ENCODE results near the gene MVD.
A peak's percentile ranks its signal among the peaks of the same experiment; 100 is the strongest.
"Not testable (repeated sequence)": the region's sequence is repeated elsewhere in the genome, so short reads cannot be mapped to it uniquely, and the experiment has no call there.

Gene MVD

DNA sequence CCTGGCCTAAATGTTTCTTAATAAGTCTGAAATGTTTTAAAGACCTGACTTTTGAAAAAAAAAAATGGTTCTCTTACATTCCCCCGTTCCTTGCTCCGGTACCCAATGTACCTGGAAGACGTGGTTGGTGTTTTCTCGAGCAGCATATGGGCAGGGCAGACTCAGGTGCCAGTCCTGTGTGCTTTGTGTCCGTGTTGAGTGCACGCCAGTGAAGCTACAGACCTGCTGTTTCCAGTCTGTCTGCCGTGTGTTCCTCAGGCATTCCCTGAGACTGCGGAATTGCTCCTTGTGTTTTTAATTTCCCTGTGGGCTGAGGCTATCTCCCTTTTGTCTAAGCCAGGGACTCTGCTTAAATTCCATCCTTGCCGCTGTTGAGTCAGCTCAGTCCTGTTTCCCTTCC lies 36.2 kb downstream of the MVD start:
- no peak for DNase-seq (ENCODE audit: low read depth in 3 of 3, low spot score in 1 of 3)

DNA sequence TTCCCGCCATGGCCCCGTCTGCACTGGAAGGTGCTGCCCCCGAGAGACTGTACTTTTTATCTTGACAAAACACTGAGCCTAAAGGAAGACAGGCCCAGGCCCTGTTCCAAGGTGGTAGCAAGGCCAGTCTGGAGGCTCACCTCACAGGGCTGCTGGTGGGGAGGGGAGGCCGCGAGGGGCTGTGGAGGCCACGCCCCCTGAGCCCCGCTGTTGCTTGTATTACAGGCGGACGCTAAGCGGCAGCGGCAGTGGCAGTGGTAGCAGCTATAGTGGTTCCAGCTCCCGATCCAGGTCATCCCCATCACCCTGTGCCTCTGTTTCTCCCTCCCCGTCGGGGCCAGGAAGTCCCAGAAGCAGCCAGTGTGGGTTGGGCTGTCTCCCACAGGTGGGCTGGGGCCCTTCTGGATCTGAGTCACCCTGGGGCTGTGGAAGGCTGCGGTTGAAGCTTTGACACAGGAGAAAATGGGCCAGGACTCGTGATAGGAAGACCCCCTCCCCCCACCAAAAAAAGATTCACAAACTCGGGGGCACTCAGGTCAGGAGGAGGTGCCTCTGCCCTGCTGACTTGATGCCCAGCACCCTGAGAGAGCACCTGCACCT lies 37.8 kb downstream of the MVD start:
- no peak for DNase-seq (ENCODE audit: low read depth in 3 of 3, low spot score in 1 of 3)

DNA sequence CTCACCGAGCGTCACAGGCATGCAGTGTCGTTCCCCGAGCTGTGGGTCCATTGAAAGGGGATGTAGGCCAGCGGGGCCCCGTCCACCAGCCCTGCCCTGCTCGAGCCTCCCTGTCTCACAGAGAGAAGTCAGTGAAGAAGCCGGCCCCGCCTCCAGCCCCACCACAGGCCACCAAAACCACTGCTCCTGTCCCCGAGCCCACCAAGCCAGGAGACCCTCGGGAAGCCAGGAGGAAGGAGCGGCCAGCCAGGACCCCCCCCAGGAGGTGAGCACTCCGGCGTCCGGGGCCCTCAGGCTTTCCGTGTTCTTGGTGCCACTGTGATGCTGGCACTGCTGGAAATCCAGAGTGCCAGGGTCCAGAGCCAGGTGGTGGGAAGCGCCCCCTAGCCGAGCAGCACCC lies 38.4 kb downstream of the MVD start:
- no peak for DNase-seq (ENCODE audit: low read depth in 3 of 3, low spot score in 1 of 3)

DNA sequence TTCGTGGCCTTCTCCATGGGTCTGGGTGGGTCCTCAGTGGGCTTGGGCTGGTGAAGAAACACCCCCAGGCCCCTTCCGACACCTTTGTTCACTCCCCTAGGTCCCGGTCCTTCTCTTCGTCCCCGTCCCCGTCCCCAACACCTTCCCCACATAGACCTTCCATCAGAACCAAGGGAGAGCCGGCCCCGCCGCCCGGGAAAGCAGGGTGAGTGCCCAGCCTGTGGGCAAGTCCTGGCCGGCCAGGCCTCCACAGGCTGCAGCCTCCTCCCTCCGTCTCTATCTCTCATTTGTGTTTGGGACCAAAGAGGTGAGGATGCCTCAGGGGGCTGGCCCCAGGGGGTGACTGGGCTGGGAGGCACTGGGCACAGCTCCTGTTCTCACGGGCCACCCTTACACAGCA lies 39.0 kb downstream of the MVD start:
- DNase-seq (ENCODE audit: low read depth in 3 of 3, low spot score in 1 of 3) = no peak

DNA sequence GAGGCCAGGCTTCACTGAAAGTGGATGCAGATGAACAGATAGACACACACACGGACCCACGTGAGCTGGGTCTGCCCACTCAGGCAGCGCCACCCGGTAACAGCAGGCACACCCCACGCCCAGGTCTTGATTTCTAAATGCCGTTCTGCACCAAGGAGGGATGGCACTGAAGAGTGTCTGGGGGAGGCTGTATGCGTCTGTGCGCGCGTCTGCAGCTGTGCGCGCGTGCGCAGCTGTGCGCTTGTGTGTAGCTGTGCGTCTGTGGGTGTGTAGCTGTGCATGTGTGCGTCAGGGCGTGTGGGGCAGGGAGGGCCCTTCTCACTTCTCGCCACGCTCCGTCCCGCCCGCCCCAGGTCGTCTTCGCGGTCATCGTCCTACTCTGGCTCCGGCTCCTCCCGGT lies 40.0 kb downstream of the MVD start:
- DNase-seq (ENCODE audit: low read depth in 3 of 3, low spot score in 1 of 3) = no peak

DNA sequence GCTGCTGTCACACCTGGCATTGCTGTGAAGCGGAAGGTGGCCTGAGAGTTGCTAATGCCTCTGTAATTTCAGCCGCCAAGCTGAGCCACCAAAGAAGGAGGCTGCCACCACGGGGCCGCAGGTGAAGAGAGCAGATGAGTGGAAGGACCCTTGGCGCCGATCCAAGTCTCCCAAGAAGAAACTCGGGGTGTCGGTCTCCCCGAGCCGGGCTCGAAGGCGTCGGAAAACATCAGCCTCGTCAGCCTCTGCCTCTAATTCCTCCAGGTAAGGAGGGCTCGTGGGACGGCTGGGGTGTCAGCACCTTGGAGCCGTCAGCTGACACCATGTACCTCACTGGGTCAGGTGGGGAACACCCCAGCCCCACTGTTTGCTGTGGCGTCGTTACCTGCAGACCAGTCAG lies 40.8 kb downstream of the MVD start:
- DNase-seq (ENCODE audit: low read depth in 3 of 3, low spot score in 1 of 3) = no peak

DNA sequence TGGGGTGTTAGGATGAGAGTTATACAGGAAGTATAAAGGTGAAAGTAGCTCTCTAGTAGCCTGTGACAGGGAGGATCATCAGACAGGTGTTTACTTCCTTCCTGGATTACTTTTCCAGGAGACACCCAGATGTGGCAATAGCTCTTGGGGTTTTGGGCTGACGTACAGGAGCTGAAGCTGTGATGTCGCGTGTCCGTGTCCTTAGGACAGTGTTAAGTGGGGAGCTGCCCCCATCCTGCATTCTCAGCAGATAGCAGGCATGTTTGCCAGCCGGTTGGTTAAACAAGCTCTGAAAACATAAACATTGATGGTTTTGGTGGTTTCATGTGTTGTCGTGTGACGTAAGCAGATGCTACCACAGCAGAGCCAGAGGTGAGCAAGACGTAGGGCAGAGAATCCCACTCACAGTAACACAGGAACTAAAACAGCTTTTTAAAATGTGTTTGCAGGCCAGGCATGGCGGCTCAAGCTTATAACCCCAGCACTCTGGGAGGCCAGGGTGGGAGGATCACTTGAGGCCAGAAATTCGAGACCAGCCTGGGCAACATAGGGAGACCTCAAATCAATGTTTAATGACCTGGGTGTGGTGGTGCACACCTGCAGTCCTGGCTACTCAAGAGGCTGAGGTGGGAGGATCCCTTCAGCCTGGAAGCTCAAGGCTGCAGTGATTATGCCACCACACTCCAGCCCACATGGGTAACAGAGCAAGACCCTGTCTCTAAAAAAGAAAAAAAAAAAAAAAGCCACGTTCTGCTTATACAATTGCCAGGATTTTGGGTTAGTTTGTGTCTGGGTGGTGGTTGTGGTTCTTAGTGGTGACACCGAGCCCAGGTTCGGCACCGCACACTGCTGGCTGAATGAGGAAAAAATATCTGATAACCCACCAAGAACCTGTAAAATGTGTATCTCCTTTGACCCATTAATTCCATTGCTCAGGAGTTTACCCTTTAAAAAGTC lies 42.8 kb downstream of the MVD start:
- peak in 2 of 3 donors; percentile 22 to 39 for DNase-seq (ENCODE audit: low read depth in 3 of 3, low spot score in 1 of 3)

DNA sequence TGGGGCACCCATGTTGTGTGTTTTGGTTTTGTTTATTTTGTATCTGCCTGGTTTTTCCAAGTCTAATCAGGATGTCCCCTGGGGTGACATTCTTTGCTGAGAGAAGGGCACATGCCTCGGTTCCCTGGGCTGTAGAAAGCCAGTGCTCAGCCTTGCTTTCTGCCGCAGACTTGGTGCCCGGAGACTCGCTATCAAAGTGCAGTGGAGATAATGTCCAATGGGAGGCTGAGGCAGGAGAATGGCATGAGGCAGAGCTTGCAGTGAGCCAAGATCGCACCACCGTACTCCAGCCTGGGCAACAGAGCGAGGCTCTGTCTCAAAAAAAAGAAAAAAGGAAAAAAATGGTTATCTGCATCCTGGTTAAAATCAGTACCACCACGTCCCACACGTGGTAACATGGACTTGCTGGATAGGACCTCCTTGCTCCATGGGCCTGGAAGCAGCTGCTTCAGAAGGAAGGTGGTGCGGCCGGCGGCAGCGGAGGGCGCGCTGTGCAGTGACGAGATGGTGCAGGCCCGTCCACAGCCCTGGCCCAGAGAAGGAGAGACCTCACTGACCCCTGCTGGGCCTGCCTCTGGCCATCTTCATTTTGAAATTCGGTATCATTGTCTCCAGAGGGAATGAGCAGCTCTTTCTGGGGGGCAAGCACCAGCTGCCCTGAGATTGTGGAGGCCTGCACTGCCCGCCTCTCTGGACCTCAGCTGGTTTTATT lies 43.8 kb downstream of the MVD start:
- no peak for DNase-seq (ENCODE audit: low read depth in 3 of 3, low spot score in 1 of 3)

DNA sequence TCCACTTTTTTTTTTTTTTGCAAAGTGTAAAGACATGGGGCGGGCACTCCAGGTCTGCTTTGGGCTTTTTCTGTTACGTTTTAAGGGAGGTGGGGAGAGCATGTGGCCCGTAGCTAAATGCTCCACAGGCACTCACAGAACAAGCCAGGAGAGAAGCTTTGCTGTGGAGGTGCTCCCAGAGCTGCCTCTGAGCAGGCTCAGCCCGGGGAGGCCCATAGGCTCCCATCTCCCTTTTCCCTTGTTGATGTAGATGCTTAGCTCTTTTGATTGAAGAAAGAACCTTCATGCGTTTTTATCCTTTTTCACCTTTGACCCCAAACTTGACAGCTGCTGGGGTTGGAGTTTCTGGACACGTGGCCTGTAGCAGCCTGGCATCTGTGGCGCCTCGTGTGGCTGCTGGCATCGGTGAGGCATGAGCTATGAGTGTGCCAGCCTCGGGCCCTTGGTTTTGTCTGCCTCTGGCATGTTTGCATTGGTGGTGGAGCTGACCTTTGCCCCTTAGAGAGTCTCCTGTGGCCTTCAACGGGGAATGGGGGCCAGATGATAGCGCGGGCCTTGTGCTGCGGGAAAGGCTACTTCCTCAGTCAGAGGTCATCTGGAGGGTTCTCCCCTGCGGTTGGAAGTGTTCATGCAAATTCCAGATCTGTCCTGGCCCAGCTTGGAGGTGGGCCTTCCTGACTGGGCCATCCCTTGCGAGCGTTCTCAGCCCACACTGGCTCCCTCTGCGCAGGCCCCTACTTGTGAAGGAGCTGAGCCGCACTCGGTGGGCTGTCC lies 44.5 kb downstream of the MVD start:
- no peak for DNase-seq (ENCODE audit: low read depth in 3 of 3, low spot score in 1 of 3)

DNA sequence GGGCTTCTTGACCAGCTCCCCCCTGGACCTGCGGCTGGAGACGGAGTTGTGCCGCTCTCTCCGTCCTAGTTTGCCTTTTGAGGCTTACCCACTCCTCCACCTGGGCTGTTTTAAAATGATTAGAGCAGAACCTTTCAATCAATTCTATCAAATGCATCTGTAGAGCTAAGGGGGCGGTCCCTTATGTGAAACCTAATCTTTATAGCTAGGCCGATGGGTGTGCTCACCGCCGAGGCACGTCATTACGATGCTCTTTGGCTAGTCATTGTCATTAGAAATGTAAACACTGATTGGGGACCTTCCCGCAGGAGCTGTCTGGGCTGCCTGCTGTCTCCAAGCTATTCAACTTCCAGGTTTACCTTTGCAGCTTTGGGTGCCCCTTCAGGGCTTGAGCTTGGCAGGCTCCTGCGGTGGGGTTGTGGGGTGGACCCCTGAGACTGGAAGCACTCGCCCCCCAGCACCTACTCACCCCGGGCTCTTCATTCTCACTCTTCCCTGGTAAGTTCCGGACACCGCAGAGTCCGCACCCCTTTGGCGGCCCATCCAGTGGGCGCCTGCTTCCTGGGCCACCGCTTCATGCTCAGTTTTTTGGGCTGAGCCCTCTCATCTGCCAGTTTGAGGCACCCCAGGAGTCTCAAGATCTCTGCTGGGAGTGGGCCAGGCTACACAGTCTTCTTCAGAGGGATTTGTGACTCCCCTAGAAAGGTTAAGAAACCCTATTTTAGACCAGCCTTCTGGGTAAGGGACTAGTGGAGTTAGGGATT lies 45.4 kb downstream of the MVD start:
- no peak for DNase-seq (ENCODE audit: low read depth in 3 of 3, low spot score in 1 of 3)

DNA sequence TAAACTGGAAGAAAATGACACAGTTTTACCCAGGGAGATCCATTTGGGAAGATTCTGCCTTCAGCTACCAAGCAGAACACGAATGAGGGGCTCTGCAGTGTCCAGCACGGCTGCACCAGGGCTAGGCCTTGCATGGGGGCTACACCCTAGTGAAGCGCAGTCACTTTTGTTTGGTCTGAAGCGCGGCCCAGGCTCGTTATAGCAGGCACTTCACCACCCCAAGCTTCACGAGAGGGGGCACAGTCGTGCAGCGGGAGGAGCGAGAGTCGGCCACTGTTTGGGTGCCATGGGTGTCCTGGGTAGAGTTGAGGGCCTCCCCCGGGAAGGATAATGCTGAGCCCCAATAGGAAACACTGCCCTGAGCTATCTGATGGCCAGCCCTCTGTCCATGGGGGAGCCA lies 46.2 kb downstream of the MVD start:
- no peak for DNase-seq (ENCODE audit: low read depth in 3 of 3, low spot score in 1 of 3)

DNA sequence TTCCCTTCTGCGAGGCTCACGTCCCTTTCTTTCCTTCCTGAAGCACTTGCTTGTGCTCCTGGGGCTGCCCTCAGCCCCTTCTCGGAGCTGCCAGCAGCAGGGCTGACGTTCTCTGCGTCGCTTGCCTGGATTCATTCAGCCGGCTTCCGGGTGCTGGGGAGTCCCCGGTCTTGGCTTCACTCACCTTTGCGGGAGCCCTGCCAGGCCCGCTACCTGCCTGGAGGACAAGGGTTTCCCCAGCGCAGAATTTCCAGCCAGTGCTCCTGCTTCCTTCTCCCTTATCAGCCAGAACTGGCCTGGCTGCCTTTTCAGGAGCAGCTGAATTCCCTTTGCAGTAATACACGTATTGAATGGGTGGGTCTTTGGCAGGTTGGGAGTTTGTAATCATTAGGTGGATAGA lies 46.6 kb downstream of the MVD start:
- no peak for DNase-seq (ENCODE audit: low read depth in 3 of 3, low spot score in 1 of 3)

DNA sequence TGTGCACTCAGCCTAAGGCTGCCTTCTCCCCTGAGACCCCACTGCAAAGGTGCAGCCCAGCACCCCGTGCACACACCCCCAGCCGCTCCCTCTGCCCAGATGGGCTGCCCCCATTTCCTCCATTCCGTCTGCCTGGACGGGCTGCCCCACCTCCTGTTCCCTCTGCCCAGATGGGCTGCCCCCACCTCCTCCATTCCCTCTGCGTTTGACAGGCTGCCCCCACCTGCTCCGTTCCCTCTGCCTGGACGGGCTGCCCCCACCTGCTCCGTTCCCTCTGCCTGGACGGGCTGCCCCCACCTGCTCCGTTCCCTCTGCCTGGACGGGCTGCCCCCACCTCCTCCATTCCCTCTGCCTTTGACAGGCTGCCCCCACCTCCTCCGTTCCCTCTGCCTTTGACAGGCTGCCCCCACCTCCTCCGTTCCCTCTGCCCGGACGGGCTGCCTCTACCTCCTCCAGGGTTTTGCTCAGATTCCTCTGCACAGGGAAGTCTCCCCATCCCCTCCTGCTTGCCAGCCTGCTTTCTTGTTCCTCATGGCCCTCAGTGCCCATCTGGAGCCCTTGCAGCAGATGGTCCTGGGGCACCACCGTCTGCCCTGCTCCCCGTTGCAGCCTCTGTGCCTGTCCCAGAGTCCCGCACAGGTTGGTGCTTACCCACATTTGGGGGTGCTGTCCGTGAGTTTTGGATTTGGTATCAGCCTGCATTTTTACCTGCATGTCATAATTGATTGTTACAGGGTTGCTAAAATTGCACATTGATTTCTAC lies 47.9 kb downstream of the MVD start:
- no peak for DNase-seq (ENCODE audit: low read depth in 3 of 3, low spot score in 1 of 3)

DNA sequence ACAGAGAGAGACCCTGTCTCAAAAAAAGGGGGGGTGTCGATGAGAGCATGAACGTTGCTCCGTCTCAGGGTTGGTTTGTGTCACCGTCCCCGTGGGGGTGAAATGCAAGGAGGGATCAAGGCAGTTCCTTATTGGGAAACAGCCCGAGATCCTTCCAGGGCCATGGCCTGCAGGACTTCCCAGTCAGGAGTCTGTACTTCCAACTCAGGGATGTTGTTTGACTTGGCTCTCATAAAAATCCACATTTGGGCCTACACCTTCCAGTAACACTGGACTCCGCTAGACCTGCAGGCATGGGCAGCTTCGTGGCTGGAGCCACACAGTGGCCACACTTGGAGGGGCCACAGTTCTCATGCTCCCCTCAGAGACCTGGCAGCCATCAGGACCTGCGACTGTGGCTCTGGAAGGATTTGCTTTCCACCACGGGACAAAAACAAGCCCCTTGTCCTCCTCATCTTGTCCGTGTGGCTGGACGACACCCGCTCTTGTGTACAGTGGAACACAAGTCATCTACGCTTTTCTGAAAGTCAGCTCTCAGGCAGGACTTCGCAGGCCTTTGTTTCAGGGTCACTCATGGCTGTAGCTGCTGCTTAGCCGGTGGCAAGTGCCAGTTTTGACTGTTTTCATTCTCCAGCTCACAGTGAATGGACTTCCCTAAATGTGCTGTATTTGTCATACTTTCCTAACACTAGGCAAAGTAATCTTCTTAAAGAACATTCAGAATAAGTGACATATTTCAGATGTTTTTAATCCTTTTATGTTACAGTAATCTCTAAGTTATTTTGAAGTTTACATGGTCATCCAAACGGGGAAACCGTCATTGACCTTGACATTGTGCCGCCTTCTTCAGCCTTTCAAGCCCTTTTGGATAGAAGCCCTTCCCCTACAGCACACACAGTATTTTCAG lies 48.7 kb downstream of the MVD start:
- no peak for DNase-seq (ENCODE audit: low read depth in 3 of 3, low spot score in 1 of 3)

DNA sequence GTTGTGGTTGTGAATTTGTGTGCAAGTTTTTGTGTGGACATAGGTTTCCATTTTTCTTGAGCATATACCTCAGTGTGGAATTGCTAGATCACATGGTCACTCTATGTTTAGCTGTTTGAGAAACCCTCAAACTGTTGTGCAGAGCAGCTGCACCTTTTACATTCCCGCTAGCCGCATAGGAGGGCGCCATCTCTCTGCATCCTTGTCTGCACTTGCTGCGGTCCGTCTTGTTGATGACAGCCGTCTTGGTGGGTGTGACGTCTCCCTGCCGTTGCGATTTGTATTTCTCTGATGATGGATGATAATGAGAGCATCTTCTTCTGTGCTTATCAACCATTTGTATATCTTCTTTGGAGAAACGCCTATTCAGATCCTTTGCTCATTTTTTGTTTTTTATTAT lies 49.6 kb downstream of the MVD start:
- DNase-seq (ENCODE audit: low read depth in 3 of 3, low spot score in 1 of 3) = no peak

DNA sequence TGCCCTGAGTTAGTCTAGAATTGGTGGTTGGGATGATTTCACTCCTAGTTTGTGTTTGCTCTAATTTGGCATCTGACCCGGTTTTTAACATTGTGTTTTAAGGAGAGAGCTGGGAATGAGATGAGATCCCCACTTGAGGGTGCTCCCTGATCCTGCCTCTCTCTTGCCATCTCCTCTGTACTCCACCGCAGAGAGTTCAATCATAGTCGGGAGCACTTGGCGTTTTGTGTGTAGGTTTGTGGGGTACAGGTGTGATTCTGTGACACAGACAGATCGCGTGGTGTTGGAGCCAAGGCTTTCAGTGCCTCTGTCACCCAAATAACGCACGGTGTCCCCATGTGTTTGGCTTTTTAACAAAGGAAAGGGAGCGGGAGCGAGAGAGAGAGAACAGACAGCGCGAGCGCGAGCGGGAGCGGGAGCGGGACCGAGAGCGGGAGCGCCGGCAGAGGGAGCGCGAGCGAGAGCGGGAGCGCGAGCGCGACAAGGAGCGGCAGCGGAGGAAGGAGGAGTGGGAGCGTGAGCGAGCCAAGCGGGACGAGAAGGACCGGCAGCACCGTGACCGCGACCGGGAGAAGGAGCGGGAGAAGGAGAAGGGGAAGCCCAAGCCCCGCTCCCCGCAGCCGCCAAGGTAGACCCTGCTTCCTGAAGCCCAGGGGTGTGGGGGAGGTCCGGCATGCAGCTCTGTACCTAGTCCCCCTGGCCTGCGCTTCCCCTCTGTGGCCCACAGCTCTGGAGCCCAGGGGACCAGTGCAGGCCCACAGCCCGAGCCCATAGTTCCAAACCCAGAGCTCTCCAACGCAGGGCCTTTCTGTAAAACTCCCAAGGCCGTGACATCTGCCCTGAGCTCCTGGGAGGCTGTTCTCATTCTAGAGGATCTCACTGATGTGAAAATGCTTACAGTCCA lies 51.7 kb downstream of the MVD start:
- DNase-seq (ENCODE audit: low read depth in 3 of 3, low spot score in 1 of 3) = no peak

DNA sequence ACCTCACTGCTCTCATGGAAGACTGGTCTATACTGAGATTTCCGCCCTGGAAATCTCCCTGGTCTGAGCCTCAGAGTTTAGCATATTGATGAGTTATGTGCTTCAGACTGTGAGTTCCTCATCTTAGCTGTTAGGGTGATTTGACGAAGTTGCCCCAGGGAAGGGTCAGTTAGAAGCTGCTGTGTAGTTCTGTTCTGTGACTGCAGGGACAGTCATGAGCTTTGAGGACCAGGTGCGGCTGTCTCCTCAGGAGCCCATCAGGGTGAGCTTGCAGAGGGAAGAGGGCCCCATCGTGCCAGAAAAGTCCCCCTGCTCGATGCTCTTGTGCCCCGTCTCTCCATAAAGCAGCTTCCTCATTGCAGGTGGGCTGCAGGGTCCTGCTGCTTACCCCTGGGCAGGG lies 52.8 kb downstream of the MVD start:
- DNase-seq (ENCODE audit: low read depth in 3 of 3, low spot score in 1 of 3) = no peak

DNA sequence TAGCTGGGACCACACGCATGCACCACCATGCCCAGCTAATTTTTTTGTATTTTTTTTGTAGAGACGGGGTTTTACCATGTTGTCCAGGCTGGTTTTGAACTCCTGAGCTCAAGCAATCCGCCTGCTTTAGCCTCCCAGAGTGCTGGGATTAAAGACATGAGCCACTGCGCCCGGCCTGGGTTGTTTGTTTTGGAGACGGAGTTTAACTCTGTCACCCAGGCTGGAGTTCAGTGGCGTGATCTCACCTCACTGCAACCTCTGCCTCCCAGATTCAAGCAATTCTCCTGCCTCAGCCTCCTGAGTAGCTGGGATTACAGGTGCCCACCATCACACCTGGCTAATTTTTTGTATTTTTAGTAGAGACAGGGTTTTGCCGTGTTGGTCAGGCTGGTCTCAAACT lies 53.5 kb downstream of the MVD start:
- DNase-seq (ENCODE audit: low read depth in 3 of 3, low spot score in 1 of 3) = not testable (repeated sequence)
